Mesenchymal stem cell (in vitro differentiated cells and primary cell): ENCODE data around the gene KDM1B.

Source experiments
- DNase-seq: peaks from one replicate; pipeline ENCODE4 v3.0.0-alpha.2; 2013
- H2AFZ ChIP-seq: one replicate; pipeline ENCODE4 v1.6.1; 2013; ENCODE audit warnings: low read depth, mild to moderate bottlenecking, control low read depth, inconsistent platforms, low read length, moderate library complexity
- H2AK5ac ChIP-seq: 2 replicates; pipeline ENCODE4 v1.6.1; 2013; ENCODE audit warnings: low read length, moderate library complexity, mild to moderate bottlenecking, inconsistent platforms; ENCODE audit not compliant: severe bottlenecking
- H2BK120ac ChIP-seq: one replicate; pipeline ENCODE4 v1.6.1; 2013; ENCODE audit warnings: low read depth, mild to moderate bottlenecking, inconsistent platforms, low read length, moderate library complexity
- H2BK12ac ChIP-seq, 2 experiments: one replicate each; pipeline ENCODE4 v1.6.1; 2013; ENCODE audit warnings: inconsistent platforms in 2 of 2, low read length in 2 of 2, mild to moderate bottlenecking in 2 of 2, moderate library complexity in 2 of 2, control low read depth in 1 of 2
- H2BK15ac ChIP-seq: one replicate; pipeline ENCODE4 v1.6.1; 2013; ENCODE audit warnings: mild to moderate bottlenecking, low read depth, inconsistent platforms; ENCODE audit not compliant: poor library complexity, severe bottlenecking
- H2BK5ac ChIP-seq: 2 replicates; pipeline ENCODE4 v1.6.1; 2013; ENCODE audit warnings: low read depth, mild to moderate bottlenecking, low read length, control low read depth, inconsistent platforms; ENCODE audit not compliant: poor library complexity, severe bottlenecking
- H3K14ac ChIP-seq, 2 experiments: one replicate each; pipeline ENCODE4 v1.6.1; 2013; ENCODE audit warnings: inconsistent platforms in 2 of 2, low read length in 2 of 2, control low read depth in 1 of 2, mild to moderate bottlenecking in 1 of 2, moderate library complexity in 1 of 2
- H3K18ac ChIP-seq, 2 experiments: one replicate each; pipeline ENCODE4 v1.6.1; 2013; ENCODE audit warnings: inconsistent platforms in 2 of 2, low read length in 2 of 2, control low read depth in 1 of 2, low read depth in 1 of 2, mild to moderate bottlenecking in 1 of 2
- H3K23ac ChIP-seq, 2 experiments: one replicate each; pipeline ENCODE4 v1.6.1; 2013; ENCODE audit warnings: inconsistent platforms in 2 of 2, low read length in 2 of 2, mild to moderate bottlenecking in 2 of 2, moderate library complexity in 2 of 2, control low read depth in 1 of 2
- H3K27ac ChIP-seq: 2 replicates; pipeline ENCODE4 v1.5.1; 2013; ENCODE audit warnings: mild to moderate bottlenecking, moderate library complexity, low read length, control low read depth, inconsistent platforms; ENCODE audit not compliant: poor library complexity, severe bottlenecking
- H3K27me3 ChIP-seq, 2 experiments: 2 replicates each; pipeline versions ENCODE4 v1.6.1 to v1.7.0; 2013; ENCODE audit warnings: low read length in 2 of 2, mild to moderate bottlenecking in 2 of 2, moderate library complexity in 2 of 2, control low read depth in 1 of 2, inconsistent platforms in 1 of 2; ENCODE audit not compliant: control insufficient read depth in 1 of 2, insufficient read depth in 1 of 2
- H3K36me3 ChIP-seq, 2 experiments: 2 replicates each; pipeline versions ENCODE4 v1.6.1 to v1.7.0; 2013; ENCODE audit warnings: low read length in 2 of 2, control low read depth in 1 of 2, inconsistent platforms in 1 of 2, low read depth in 1 of 2, mild to moderate bottlenecking in 1 of 2; ENCODE audit not compliant: insufficient read depth in 2 of 2, control insufficient read depth in 1 of 2
- H3K4ac ChIP-seq, 2 experiments: one replicate each; pipeline ENCODE4 v1.6.1; 2013; ENCODE audit warnings: inconsistent platforms in 2 of 2, low read length in 2 of 2, mild to moderate bottlenecking in 2 of 2, moderate library complexity in 2 of 2, control low read depth in 1 of 2, low read depth in 1 of 2
- H3K4me1 ChIP-seq: 2 replicates; pipeline ENCODE4 v1.6.1; 2013; ENCODE audit warnings: low read depth, low read length, control low read depth; ENCODE audit not compliant: control insufficient read depth, insufficient read depth
- H3K4me2 ChIP-seq: 2 replicates; pipeline ENCODE4 v1.6.1; 2013; ENCODE audit warnings: low read length, mild to moderate bottlenecking, inconsistent platforms; ENCODE audit not compliant: poor library complexity, severe bottlenecking
- H3K4me3 ChIP-seq, 2 experiments: 2 replicates each; pipeline versions ENCODE4 v1.5.1 to v1.7.0; 2013; ENCODE audit warnings: low read length in 2 of 2, mild to moderate bottlenecking in 2 of 2, control low read depth in 1 of 2, low read depth in 1 of 2; ENCODE audit not compliant: insufficient read depth in 1 of 2
- H3K79me1 ChIP-seq: replicated peaks from 2 replicates; pipeline ENCODE4 v1.6.1; 2013; ENCODE audit warnings: mild to moderate bottlenecking, control low read depth, low read length, inconsistent platforms; ENCODE audit not compliant: poor library complexity, severe bottlenecking
- H3K9ac ChIP-seq: 2 replicates; pipeline ENCODE4 v1.7.0; 2013; ENCODE audit warnings: mild to moderate bottlenecking, low read length, moderate library complexity
- H3K9me3 ChIP-seq: 2 replicates; pipeline ENCODE4 v1.7.0; 2013; ENCODE audit warnings: mild to moderate bottlenecking, low read length; ENCODE audit not compliant: control insufficient read depth
- H4K8ac ChIP-seq: one replicate; pipeline ENCODE4 v1.6.1; 2013; ENCODE audit warnings: inconsistent platforms, mild to moderate bottlenecking, low read length, moderate library complexity
- H4K91ac ChIP-seq: one replicate; pipeline ENCODE4 v1.6.1; 2013; ENCODE audit warnings: mild to moderate bottlenecking, low read length, inconsistent platforms
- WGBS: methylation state at CpG from one replicate; pipeline ENCODE4 v1.1.7; 2013; ENCODE audit warnings: mixed read lengths; 5-methylcytosine and 5-hydroxymethylcytosine counted together

The KDM1B gene

GRCh38 chr6:18141805-18142590 lies 13.2 kb upstream of the KDM1B start:
- H3K9ac ChIP-seq: no peak overlapping the region
- H3K4me2 ChIP-seq: no peak overlapping the region
- H4K8ac ChIP-seq: no peak overlapping the region
- H3K14ac ChIP-seq: no peak overlapping the region
- no peak overlapping the region for H3K23ac ChIP-seq
- H4K91ac ChIP-seq: no peak overlapping the region
- WGBS: 79% methylated on average over 13 of the region's 13 CpGs
- no peak overlapping the region for H3K4ac ChIP-seq
- no peak for DNase-seq
- no peak overlapping the region for H2BK120ac ChIP-seq
- no peaks in the 10 kb centered on the region for H3K27me3 ChIP-seq
- H3K4me3 ChIP-seq: no peak overlapping the region
- no peaks in the 10 kb centered on the region for H3K4me1 ChIP-seq
- no peak overlapping the region for H2BK5ac ChIP-seq
- H2AK5ac ChIP-seq: no peak overlapping the region
- H3K9me3 ChIP-seq: no peaks in the 10 kb centered on the region
- no peak overlapping the region for H2BK12ac ChIP-seq
- no peak overlapping the region for H3K27ac ChIP-seq
- peaks cover 16 to 53% of the 10 kb centered on the region in 2 experiments for H3K36me3 ChIP-seq
- no peaks in the 10 kb centered on the region for H3K79me1 ChIP-seq
- no peak overlapping the region for H3K18ac ChIP-seq
- no peak overlapping the region for H2AFZ ChIP-seq
- no peak overlapping the region for H2BK15ac ChIP-seq

DNA sequence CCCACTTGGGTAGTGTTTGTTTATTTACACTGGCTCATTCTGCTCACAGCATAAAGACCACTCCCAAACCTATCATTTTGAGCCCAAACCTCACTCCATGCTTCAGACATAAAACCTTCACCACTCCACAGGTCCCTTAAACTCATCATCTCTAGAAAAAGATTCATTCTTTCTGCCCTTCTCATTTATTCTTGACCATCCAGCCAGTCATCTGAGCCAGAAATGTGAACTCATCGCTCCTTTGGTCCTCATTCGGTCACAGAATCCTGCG lies 12.7 kb upstream of the KDM1B start:
- H3K23ac ChIP-seq: no peak overlapping the region
- H3K4me2 ChIP-seq: no peak overlapping the region
- no peak overlapping the region for H2BK15ac ChIP-seq
- H3K18ac ChIP-seq: no peak overlapping the region
- no peaks in the 10 kb centered on the region for H3K27me3 ChIP-seq
- H3K9me3 ChIP-seq: no peaks in the 10 kb centered on the region
- H2BK12ac ChIP-seq: no peak overlapping the region
- H2BK5ac ChIP-seq: no peak overlapping the region
- no peak overlapping the region for H4K91ac ChIP-seq
- no peak overlapping the region for H4K8ac ChIP-seq
- H2BK120ac ChIP-seq: no peak overlapping the region
- no peak overlapping the region for H2AK5ac ChIP-seq
- H3K27ac ChIP-seq: no peak overlapping the region
- no peak overlapping the region for H2AFZ ChIP-seq
- H3K14ac ChIP-seq: no peak overlapping the region
- WGBS: 96% methylated on average over 3 of the region's 3 CpGs
- H3K36me3 ChIP-seq: peaks cover 16 to 50% of the 10 kb centered on the region in 2 experiments
- H3K4me1 ChIP-seq: no peaks in the 10 kb centered on the region
- H3K4ac ChIP-seq: no peak overlapping the region
- no peak overlapping the region for H3K4me3 ChIP-seq
- H3K9ac ChIP-seq: no peak overlapping the region
- no peak for DNase-seq
- H3K79me1 ChIP-seq: no peaks in the 10 kb centered on the region

DNA sequence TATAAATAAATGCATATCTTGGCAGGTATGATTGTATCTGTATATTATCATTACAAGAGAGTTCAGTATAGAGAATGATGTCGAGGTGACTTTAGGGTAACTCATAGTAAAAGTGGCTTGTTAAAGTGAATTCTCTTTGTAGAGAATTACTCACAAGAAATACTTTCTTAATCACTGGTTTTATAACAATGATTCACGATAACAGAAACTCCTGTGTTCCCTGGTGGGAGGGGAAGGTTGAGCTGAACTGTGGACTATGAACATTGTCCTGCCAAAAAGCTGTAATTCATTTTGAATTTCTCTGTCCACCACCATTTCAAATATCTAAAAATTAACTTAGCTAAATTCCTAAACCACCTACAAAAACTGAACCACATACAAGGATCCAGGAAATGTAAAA lies 8.1 kb upstream of the KDM1B start:
- Histone ChIP-seq H3K4ac (no peak overlapping the region), H2BK5ac (no peak overlapping the region), H2BK12ac (no peak overlapping the region), H3K9me3 (no peaks in the 10 kb centered on the region), H3K79me1 (peaks cover 12% of the 10 kb centered on the region), H2AFZ (no peak overlapping the region), H3K4me1 (no peaks in the 10 kb centered on the region), H4K91ac (no peak overlapping the region), H3K4me2 (no peak overlapping the region), H3K4me3 (no peak overlapping the region), H2BK120ac (no peak overlapping the region), H3K36me3 (peaks cover 5 to 20% of the 10 kb centered on the region in 2 experiments), H4K8ac (no peak overlapping the region), H3K14ac (no peak overlapping the region), H3K9ac (peak overlapping the region; percentile 70), H2AK5ac (no peak overlapping the region), H3K27me3 (no peaks in the 10 kb centered on the region), H3K23ac (no peak overlapping the region), H3K18ac (no peak overlapping the region), H3K27ac (peak overlapping the region; percentile 47), H2BK15ac (no peak overlapping the region)
- DNase-seq: no peak
- 100% methylated on average over 1 of the region's 2 CpGs for WGBS

DNA sequence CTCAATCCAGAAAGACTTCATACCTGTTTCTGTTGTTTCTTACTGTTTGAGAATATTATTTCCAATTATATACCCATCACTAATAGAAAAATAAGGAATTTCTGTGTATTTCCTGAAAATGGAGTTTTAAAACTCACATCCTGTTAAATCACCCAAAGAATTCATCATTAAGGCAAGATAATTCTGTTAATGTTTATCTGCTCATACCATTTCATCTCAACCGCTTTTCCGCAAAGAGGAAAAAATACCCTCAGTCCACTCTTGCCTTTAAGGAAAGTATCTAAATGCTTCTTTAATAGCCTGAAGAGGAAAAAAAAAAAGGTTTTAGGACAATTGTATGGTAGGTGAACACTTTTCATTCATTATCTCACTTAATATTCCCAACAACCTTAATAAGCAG lies 7.6 kb upstream of the KDM1B start:
- Histone ChIP-seq H2BK15ac (no peak overlapping the region), H3K79me1 (peaks cover 14% of the 10 kb centered on the region), H3K4me2 (no peak overlapping the region), H3K27me3 (no peaks in the 10 kb centered on the region), H3K9me3 (no peaks in the 10 kb centered on the region), H3K18ac (no peak overlapping the region), H4K8ac (no peak overlapping the region), H3K23ac (no peak overlapping the region), H2AK5ac (no peak overlapping the region), H2BK120ac (no peak overlapping the region), H3K4me1 (no peaks in the 10 kb centered on the region), H2BK12ac (no peak overlapping the region), H3K27ac (peak overlapping the region; percentile 47), H3K14ac (no peak overlapping the region), H4K91ac (no peak overlapping the region), H3K4me3 (no peak overlapping the region), H3K36me3 (peaks cover 2 to 15% of the 10 kb centered on the region in 2 experiments), H3K9ac (peak overlapping the region; percentile 70), H2AFZ (no peak overlapping the region), H2BK5ac (no peak overlapping the region), H3K4ac (no peak overlapping the region)
- no CpG with 5 or more reads among the region's 2 CpGs for WGBS
- DNase-seq: no peak
